HepG2 (cell line): ENCODE results near the gene KLHL11. TPM values are rescaled to one million over a fixed set of nuclear protein-coding genes. Genes with fewer than 3 reads are reported as not detected.
A peak's percentile ranks its signal among the peaks of the same experiment; 100 is the strongest.

Source experiments
- GATAD2A ChIP-seq: IDR thresholded peaks from 2 replicates; pipeline ENCODE4 v1.6.1; 2016
- HNRNPL ChIP-seq: fragments of 200-400 bp; formaldehyde crosslinking; IDR thresholded peaks from 2 replicates; pipeline ENCODE4 v1.6.1; 2017; ENCODE audit warnings: mild to moderate bottlenecking, low read depth, low read length
- HOXA5 ChIP-seq: sonication (generic); formaldehyde crosslinking; IDR thresholded peaks from 2 replicates; pipeline ENCODE4 v1.4.0; 2020; ENCODE audit warnings: missing genetic modification reagents
- NAIF1 ChIP-seq: sonication (generic); formaldehyde crosslinking; IDR thresholded peaks from 2 replicates; pipeline ENCODE4 v1.5.0; 2020; ENCODE audit warnings: mild to moderate bottlenecking, missing genetic modification reagents, borderline replicate concordance
- NR2F2 ChIP-seq: IDR thresholded peaks from 2 replicates; pipeline ENCODE4 v1.6.1; 2012; ENCODE audit warnings: low read depth, inconsistent platforms, borderline replicate concordance
- PHF21A ChIP-seq: sonication (generic); formaldehyde crosslinking; IDR thresholded peaks from 2 replicates; pipeline ENCODE4 v1.5.0; 2020; ENCODE audit warnings: mild to moderate bottlenecking, missing genetic modification reagents
- RBM22 ChIP-seq: fragments of 200-400 bp; formaldehyde crosslinking; optimal IDR thresholded peaks from 2 replicates; pipeline ENCODE3; 2017; ENCODE audit warnings: mild to moderate bottlenecking, low read length, moderate library complexity
- ZFP90 ChIP-seq: sonication (generic); formaldehyde crosslinking; IDR thresholded peaks from 2 replicates; pipeline ENCODE4 v1.8.0; 2022; ENCODE audit warnings: missing genetic modification reagents, mild to moderate bottlenecking, inconsistent platforms, borderline replicate concordance
- ZNF280D ChIP-seq: sonication (generic); formaldehyde crosslinking; IDR thresholded peaks from 2 replicates; pipeline ENCODE4 v1.5.1; 2020; ENCODE audit warnings: mild to moderate bottlenecking, missing genetic modification reagents
- ZNF660 ChIP-seq: sonication (generic); formaldehyde crosslinking; IDR thresholded peaks from 2 replicates; pipeline ENCODE4 v1.5.1; 2020; ENCODE audit warnings: mild to moderate bottlenecking, low read depth, missing genetic modification reagents, borderline replicate concordance
- ZNF703 ChIP-seq: sonication (generic); formaldehyde crosslinking; IDR thresholded peaks from 2 replicates; pipeline ENCODE4 v1.5.1; 2020; ENCODE audit warnings: missing genetic modification reagents, mild to moderate bottlenecking, moderate library complexity, borderline replicate concordance
- ZNF790 ChIP-seq: sonication (generic); formaldehyde crosslinking; IDR thresholded peaks from 2 replicates; pipeline ENCODE4 v1.8.0; 2022; ENCODE audit warnings: missing genetic modification reagents, mild to moderate bottlenecking, borderline replicate concordance
- polyA plus RNA-seq, 8 experiments: library from polyadenylated mRNA; depleted of rRNA in 3 of 8; stranded (reverse) in 7 of 8; unstranded in 1 of 8; fragments of >200 nt; fragmentation: Illumina TruSeq in 4 of 8; extraction: Trizol in 4 of 8; gene quantifications; 2 replicates each; pipeline versions ENCODE4 v1.2.1 to v1.2.3, GENCODE V29; 2011 to 2016; ENCODE audit warnings: low read depth in 4 of 8, missing spikeins in 1 of 8, mixed read lengths in 1 of 8; ENCODE audit not compliant: insufficient read depth in 1 of 8
- total RNA-seq, 5 experiments: library from RNA; depleted of rRNA; stranded (reverse); fragments of >200 nt; fragmentation: Illumina TruSeq; extraction: Trizol; gene quantifications; 2 replicates each; pipeline ENCODE4 v1.2.3, GENCODE V29; 2016; ENCODE audit warnings: low read depth in 1 of 5

KLHL11 gene
- total and polyA plus RNA-seq, 2 of the 13 experiments (the other 11 are each of a cell fraction or from before 2014, with no cell fraction given), result 7.7 to 27.5 TPM

GRCh38 chr17:41864498-41864835 lies 756 bp downstream of the KLHL11 start (continued):
- TF ChIP-seq NAIF1 (peak; percentile 62; the same call in 1 of the 2 replicates), HNRNPL (no peak), ZNF280D (CRISPR knock-in tag) (no peak), ZFP90 (0 out of 2 replicates have a peak, but pooled peaks have one; percentile 13), ZNF660 (peak; percentile 36; the same call in 1 of the 2 replicates), ZNF790 (CRISPR knock-in tag) (no peak), NR2F2 (no peak), PHF21A (CRISPR knock-in tag) (no peak), GATAD2A (CRISPR knock-in tag) (0 out of 2 replicates have a peak, but pooled peaks have one; percentile 9), HOXA5 (CRISPR knock-in tag) (no peak), RBM22 (no peak), ZNF703 (CRISPR knock-in tag) (no peak)
